CD14-positive monocyte (primary cell): Measurements from ENCODE around the gene ARNT2. TPM values are rescaled to one million over a fixed set of nuclear protein-coding genes. Genes with fewer than 3 reads are reported as not detected.

ENCODE experiments used
- DNase-seq, 3 donors: peaks; one replicate each; pipeline ENCODE4 v3.0.0-alpha.2; 2011 to 2022
- H2AFZ ChIP-seq: 2 replicates; pipeline ENCODE4 v1.6.0; 2012; ENCODE audit warnings: mild to moderate bottlenecking, low read depth, low read length, inconsistent platforms; ENCODE audit not compliant: insufficient read depth, poor library complexity, severe bottlenecking
- H3K27ac ChIP-seq, 2 donors: 1 replicate in 1 of 2; 2 replicates in 1 of 2; pipeline ENCODE4 v1.5.1; 2012 to 2013; ENCODE audit warnings: low read length in 2 of 2, control low read depth in 1 of 2, inconsistent platforms in 1 of 2, low read depth in 1 of 2, mild to moderate bottlenecking in 1 of 2
- H3K27me3 ChIP-seq, 2 donors: one replicate each; pipeline versions ENCODE4 v1.6.0 to v1.6.1; 2011 to 2013; ENCODE audit warnings: low read length in 2 of 2; ENCODE audit not compliant: control insufficient read depth in 2 of 2, insufficient read depth in 2 of 2
- H3K36me3 ChIP-seq, 2 donors: replicated peaks in 1 of 2; 1 replicate in 1 of 2; 2 replicates in 1 of 2; pipeline versions ENCODE4 v1.5.1 to v1.6.1; 2012 to 2013; ENCODE audit warnings: low read length in 2 of 2, control low read depth in 1 of 2, inconsistent platforms in 1 of 2, mild to moderate bottlenecking in 1 of 2; ENCODE audit not compliant: insufficient read depth in 2 of 2, control insufficient read depth in 1 of 2
- H3K4me1 ChIP-seq, 2 donors: 1 replicate in 1 of 2; 2 replicates in 1 of 2; pipeline versions ENCODE4 v1.5.1 to v1.6.1; 2012 to 2013; ENCODE audit warnings: low read length in 2 of 2, control low read depth in 1 of 2, inconsistent platforms in 1 of 2, mild to moderate bottlenecking in 1 of 2, moderate library complexity in 1 of 2; ENCODE audit not compliant: insufficient read depth in 2 of 2, control insufficient read depth in 1 of 2
- H3K4me2 ChIP-seq: replicated peaks from 2 replicates; pipeline ENCODE3; 2012; ENCODE audit warnings: low read length, moderate library complexity, mild to moderate bottlenecking; ENCODE audit not compliant: poor library complexity, severe bottlenecking; ENCODE audit errors: extremely low read depth
- H3K4me3 ChIP-seq, 3 experiments: fragments of 200-600 bp in 1 of 3; sonication (generic) in 1 of 3; replicated peaks in 1 of 3; 1 replicate in 2 of 3; 2 replicates in 1 of 3; pipeline ENCODE4 v1.5.1; 2011 to 2013; ENCODE audit warnings: low read length in 3 of 3, mild to moderate bottlenecking in 3 of 3, control low read depth in 2 of 3, low read depth in 2 of 3, inconsistent platforms in 1 of 3, moderate library complexity in 1 of 3
- H3K79me2 ChIP-seq: 2 replicates; pipeline ENCODE4 v1.6.0; 2012; ENCODE audit warnings: mild to moderate bottlenecking, control low read depth, inconsistent platforms, low read length, moderate library complexity; ENCODE audit not compliant: insufficient read depth
- H3K9ac ChIP-seq: 2 replicates; pipeline ENCODE4 v1.6.0; 2017; ENCODE audit warnings: low read length, mild to moderate bottlenecking; ENCODE audit not compliant: insufficient read depth, poor library complexity, severe bottlenecking
- H3K9me3 ChIP-seq, 2 donors: replicated peaks in 1 of 2; 1 replicate in 1 of 2; 2 replicates in 1 of 2; pipeline versions ENCODE4 v1.5.1 to v1.6.1; 2012 to 2013; ENCODE audit warnings: low read length in 2 of 2, control low read depth in 1 of 2; ENCODE audit not compliant: control insufficient read depth in 1 of 2, insufficient read depth in 1 of 2
- H4K20me1 ChIP-seq: 2 replicates; pipeline ENCODE4 v1.6.0; 2012; ENCODE audit warnings: mild to moderate bottlenecking, low read length, control low read depth, moderate library complexity; ENCODE audit not compliant: insufficient read depth
- H3K27ac Mint-ChIP-seq, 7 donors: one replicate each; pipeline ENCODE4 v1.8.0; 2020; ENCODE audit warnings: mild to moderate bottlenecking in 7 of 7, mixed read lengths in 7 of 7, moderate library complexity in 6 of 7, inconsistent platforms in 2 of 7
- H3K27me3 Mint-ChIP-seq, 3 donors: one replicate each; pipeline ENCODE4 v1.8.0; 2021 to 2022; ENCODE audit warnings: low read depth in 3 of 3, mild to moderate bottlenecking in 3 of 3, mixed read lengths in 3 of 3, moderate library complexity in 3 of 3, inconsistent platforms in 1 of 3
- H3K36me3 Mint-ChIP-seq, 2 donors: one replicate each; pipeline ENCODE4 v1.8.0; 2020; ENCODE audit warnings: mixed read lengths in 2 of 2, inconsistent platforms in 1 of 2, mild to moderate bottlenecking in 1 of 2
- H3K4me1 Mint-ChIP-seq: one replicate; pipeline ENCODE4 v1.8.0; 2020; ENCODE audit warnings: mild to moderate bottlenecking, mixed read lengths
- H3K4me3 Mint-ChIP-seq, 2 donors: one replicate each; pipeline ENCODE4 v1.8.0; 2020; ENCODE audit warnings: mild to moderate bottlenecking in 2 of 2, mixed read lengths in 2 of 2, moderate library complexity in 1 of 2
- H3K9me3 Mint-ChIP-seq, 7 donors: one replicate each; pipeline ENCODE4 v1.8.0; 2020 to 2022; ENCODE audit warnings: mixed read lengths in 7 of 7, mild to moderate bottlenecking in 6 of 7, moderate library complexity in 6 of 7, inconsistent platforms in 2 of 7
- CTCF ChIP-seq: fragments of 200-600 bp; IDR thresholded peaks from one replicate; pipeline ENCODE4 v1.8.0; 2022; ENCODE audit warnings: antibody characterized with exemption, mild to moderate bottlenecking
- WGBS: methylation state at CpG from one replicate; pipeline ENCODE4 v1.1.5; 2013; ENCODE audit warnings: missing lambda C conversion rate; ENCODE audit not compliant: insufficient coverage; 5-methylcytosine and 5-hydroxymethylcytosine counted together
- intact Hi-C, 2 donors: fragments of 100-400 bp; cut with micrococcal nuclease; formaldehyde crosslinking; loops; one replicate each; pipeline versions ENCODE4 v1.15.0 to v1.15.1; 2023
- polyA plus RNA-seq, 3 donors: library from polyadenylated mRNA; depleted of rRNA in 1 of 3; unstranded in 2 of 3; stranded (reverse) in 1 of 3; fragments of 300-500 nt in 2 of 3; fragments of >200 nt in 1 of 3; fragmentation: Illumina TruSeq in 2 of 3; gene quantifications; 1 replicate in 2 of 3; 2 replicates in 1 of 3; pipeline ENCODE4 v1.2.3, GENCODE V29; 2012 to 2021

The ARNT2 gene
- polyA plus RNA-seq, 3 donors: not detected

- H3K4me3 ChIP-seq: no peak overlapping the region
- no CpG with 5 or more reads among the region's 4 CpGs for WGBS
- H3K36me3 ChIP-seq: no peaks in the 10 kb centered on the region
- H3K9me3 Mint-ChIP-seq: no peaks in the 10 kb centered on the region
- no peak for DNase-seq
- no peak overlapping the region for H3K4me3 Mint-ChIP-seq
- no peaks in the 10 kb centered on the region for H3K36me3 Mint-ChIP-seq
- H3K4me1 Mint-ChIP-seq: peaks cover 2% of the 10 kb centered on the region
- no peak overlapping the region for H2AFZ ChIP-seq
- no peaks in the 10 kb centered on the region for H3K9me3 ChIP-seq
- no peaks in the 10 kb centered on the region for H3K79me2 ChIP-seq
- H4K20me1 ChIP-seq: no peaks in the 10 kb centered on the region
- H3K27me3 Mint-ChIP-seq: peaks cover 6 to 8% (median 8%) of the 10 kb centered on the region in 3 donors
- H3K4me2 ChIP-seq: no peak overlapping the region
- no peaks in the 10 kb centered on the region for H3K4me1 ChIP-seq
- no peak overlapping the region for H3K27ac ChIP-seq
- no peaks in the 10 kb centered on the region for H3K27me3 ChIP-seq
- no peak overlapping the region for H3K27ac Mint-ChIP-seq
- intact Hi-C loops: no loop called here
- H3K9ac ChIP-seq: no peak overlapping the region
- TF ChIP-seq CTCF: no peak
Measured at GRCh38 chr15:80569656-80570055, 165.5 kb downstream of the ARNT2 start.

GRCh38 chr15:80570553-80570952, 166.4 kb downstream of the ARNT2 start:
- no peaks in the 10 kb centered on the region for H4K20me1 ChIP-seq
- no peaks in the 10 kb centered on the region for H3K36me3 ChIP-seq
- no peak overlapping the region for H3K27ac Mint-ChIP-seq
- H3K4me1 Mint-ChIP-seq: peaks cover 2% of the 10 kb centered on the region
- H2AFZ ChIP-seq: no peak overlapping the region
- no peak overlapping the region for H3K4me3 ChIP-seq
- H3K4me1 ChIP-seq: no peaks in the 10 kb centered on the region
- WGBS: 79% methylated on average over 5 of the region's 6 CpGs
- no peak for TF ChIP-seq CTCF
- no peaks in the 10 kb centered on the region for H3K36me3 Mint-ChIP-seq
- H3K27ac ChIP-seq: no peak overlapping the region
- H3K9me3 Mint-ChIP-seq: no peaks in the 10 kb centered on the region
- H3K9me3 ChIP-seq: no peaks in the 10 kb centered on the region
- no peaks in the 10 kb centered on the region for H3K27me3 ChIP-seq
- intact Hi-C loops: no loop called here
- no peaks in the 10 kb centered on the region for H3K79me2 ChIP-seq
- H3K9ac ChIP-seq: no peak overlapping the region
- peaks cover 8% of the 10 kb centered on the region in 3 donors for H3K27me3 Mint-ChIP-seq
- no peak overlapping the region for H3K4me3 Mint-ChIP-seq
- no peak overlapping the region for H3K4me2 ChIP-seq
- no peak for DNase-seq
